Lower lobe of right lung (tissue), 2 donors: ENCODE results near the gene SOX8. TPM values are rescaled to one million over a fixed set of nuclear protein-coding genes. Genes with fewer than 3 reads are reported as not detected.

ENCODE experiments used
- ATAC-seq, 2 donors: fragments of 200-7000 bp; cut with Tn5 transposase; one replicate each; pipeline ENCODE4 v1.9.1; 2020 to 2022; ENCODE audit warnings: mild to moderate bottlenecking in 2 of 2, moderate library complexity in 2 of 2
- DNase-seq: peaks from one replicate; pipeline ENCODE4 v3.0.0-alpha.2; 2020
- H3K27ac ChIP-seq: fragments of 200-600 bp; one replicate; pipeline ENCODE4 v1.8.0; 2022
- H3K27me3 ChIP-seq: fragments of 200-600 bp; one replicate; pipeline ENCODE4 v1.8.0; 2022; ENCODE audit warnings: low read depth
- H3K36me3 ChIP-seq: fragments of 200-600 bp; one replicate; pipeline ENCODE4 v1.8.0; 2022; ENCODE audit warnings: mild to moderate bottlenecking
- H3K4me1 ChIP-seq: fragments of 200-600 bp; one replicate; pipeline ENCODE4 v1.8.0; 2022
- H3K4me3 ChIP-seq: fragments of 200-600 bp; one replicate; pipeline ENCODE4 v1.8.0; 2022; ENCODE audit warnings: mild to moderate bottlenecking
- H3K9me3 ChIP-seq: fragments of 200-600 bp; one replicate; pipeline ENCODE4 v1.8.0; 2022
- CTCF ChIP-seq: fragments of 200-600 bp; IDR thresholded peaks from one replicate; pipeline ENCODE4 v1.8.0; 2022; ENCODE audit warnings: antibody characterized with exemption, mild to moderate bottlenecking
- intact Hi-C: fragments of 100-400 bp; cut with DNase I; formaldehyde crosslinking; loops from one replicate; pipeline ENCODE4 v1.11.0; 2022
- total RNA-seq: library from RNA; stranded (reverse); fragmentation: NEBNext Ultra II Directional; extraction: Animal tissue kit (Norgen Biotek cat#: 25700); gene quantifications from one replicate; pipeline ENCODE4 v1.2.1, GENCODE V29; 2021
- donor health status: DM: no; HTN: yes; CAD: no; lungs with severe emphysema.

SOX8 gene
- total RNA-seq, 1 donor from 2014 or later, result 0.15 TPM

- intact Hi-C loops, result no loop called here
- ATAC-seq, result no peak
- peaks cover 19% of the 10 kb centered on the region for H3K27me3 ChIP-seq
- H3K4me1 ChIP-seq, result no peaks in the 10 kb centered on the region
- H3K9me3 ChIP-seq, result no peaks in the 10 kb centered on the region
- DNase-seq, result no peak
- no peak overlapping the region for H3K27ac ChIP-seq
- no peak overlapping the region for H3K4me3 ChIP-seq
- no peaks in the 10 kb centered on the region for H3K36me3 ChIP-seq
- TF ChIP-seq CTCF, result no peak
Measured at GRCh38 chr16:1012135-1012534, 30.6 kb downstream of the SOX8 start.

- DNase-seq (no peak), ATAC-seq (no peak)
- Histone ChIP-seq H3K27me3 (peaks cover 19% of the 10 kb centered on the region), H3K9me3 (no peaks in the 10 kb centered on the region), H3K36me3 (no peaks in the 10 kb centered on the region), H3K4me1 (no peaks in the 10 kb centered on the region), H3K27ac (no peak overlapping the region), H3K4me3 (no peak overlapping the region)
- intact Hi-C loops, result no loop called here
- TF ChIP-seq CTCF, result no peak
Measured at GRCh38 chr16:1012722-1013592, 31.4 kb downstream of the SOX8 start.

GRCh38 chr16:1013593-1013900, 32.0 kb downstream of the SOX8 start:
- peaks cover 19% of the 10 kb centered on the region for H3K27me3 ChIP-seq
- TF ChIP-seq CTCF, result no peak
- H3K9me3 ChIP-seq, result no peaks in the 10 kb centered on the region
- no peaks in the 10 kb centered on the region for H3K36me3 ChIP-seq
- no peak overlapping the region for H3K4me3 ChIP-seq
- H3K27ac ChIP-seq, result no peak overlapping the region
- ATAC-seq (no peak), DNase-seq (no peak)
- no peaks in the 10 kb centered on the region for H3K4me1 ChIP-seq
- intact Hi-C loops, result no loop called here

GRCh38 chr16:1014221-1014620, 32.7 kb downstream of the SOX8 start:
- no peak overlapping the region for H3K27ac ChIP-seq
- no peak for TF ChIP-seq CTCF
- peaks cover 21% of the 10 kb centered on the region for H3K27me3 ChIP-seq
- ATAC-seq (no peak), DNase-seq (no peak)
- intact Hi-C loops, result no loop called here
- H3K9me3 ChIP-seq, result no peaks in the 10 kb centered on the region
- no peak overlapping the region for H3K4me3 ChIP-seq
- H3K4me1 ChIP-seq, result no peaks in the 10 kb centered on the region
- no peaks in the 10 kb centered on the region for H3K36me3 ChIP-seq

GRCh38 chr16:1014771-1015495, 33.4 kb downstream of the SOX8 start:
- no peak for DNase-seq
- Histone ChIP-seq H3K9me3 (no peaks in the 10 kb centered on the region), H3K36me3 (no peaks in the 10 kb centered on the region), H3K4me1 (peaks cover 5% of the 10 kb centered on the region), H3K27ac (no peak overlapping the region), H3K4me3 (no peak overlapping the region), H3K27me3 (peaks cover 14% of the 10 kb centered on the region)
- no peak for ATAC-seq
- intact Hi-C loops, result no loop called here
- TF ChIP-seq CTCF, result no peak
